Measurements from ENCODE around the gene C18orf63.

The C18orf63 gene

DNA sequence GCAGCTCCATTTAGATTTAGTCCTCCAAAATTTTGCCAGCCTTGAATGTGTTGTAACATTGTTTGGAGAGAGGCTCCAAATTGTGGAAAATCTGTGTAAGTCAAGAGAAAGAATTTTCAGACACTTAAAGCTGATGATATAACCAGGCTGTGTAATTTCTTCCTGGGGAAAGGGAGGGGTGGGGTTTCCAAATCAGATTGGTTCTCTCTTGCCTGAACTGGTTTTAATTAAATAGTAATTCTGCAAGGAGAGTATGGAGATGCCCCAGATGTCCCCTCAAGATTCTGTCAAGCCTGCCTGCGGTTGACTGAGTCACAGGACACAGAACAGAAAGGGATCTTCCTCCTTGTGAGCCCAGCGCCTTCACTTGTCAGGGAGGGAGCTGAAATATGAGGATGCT is 54.5 kb downstream of the C18orf63 start:
- no peak for DNase-seq (ENCODE audit: low read depth in 1 of 2, low spot score in 1 of 2)
- H3K27me3 ChIP-seq (ENCODE audit: insufficient read depth, poor library complexity, severe bottlenecking): peaks cover 7% of the 10 kb centered on the region
- H3K4me3 ChIP-seq (replicated peaks; ENCODE audit: insufficient read depth, low read length): no peak overlapping the region
- H3K27ac ChIP-seq (replicated peaks): no peak overlapping the region
- no peak for TF ChIP-seq GABPA (IDR thresholded peaks at IDR 0.05; ENCODE audit: low read depth)
- no peak for TF ChIP-seq POLR2AphosphoS5 (IDR thresholded peaks at IDR 0.05; ENCODE audit: low read depth)
- TF ChIP-seq, protein P1, sequence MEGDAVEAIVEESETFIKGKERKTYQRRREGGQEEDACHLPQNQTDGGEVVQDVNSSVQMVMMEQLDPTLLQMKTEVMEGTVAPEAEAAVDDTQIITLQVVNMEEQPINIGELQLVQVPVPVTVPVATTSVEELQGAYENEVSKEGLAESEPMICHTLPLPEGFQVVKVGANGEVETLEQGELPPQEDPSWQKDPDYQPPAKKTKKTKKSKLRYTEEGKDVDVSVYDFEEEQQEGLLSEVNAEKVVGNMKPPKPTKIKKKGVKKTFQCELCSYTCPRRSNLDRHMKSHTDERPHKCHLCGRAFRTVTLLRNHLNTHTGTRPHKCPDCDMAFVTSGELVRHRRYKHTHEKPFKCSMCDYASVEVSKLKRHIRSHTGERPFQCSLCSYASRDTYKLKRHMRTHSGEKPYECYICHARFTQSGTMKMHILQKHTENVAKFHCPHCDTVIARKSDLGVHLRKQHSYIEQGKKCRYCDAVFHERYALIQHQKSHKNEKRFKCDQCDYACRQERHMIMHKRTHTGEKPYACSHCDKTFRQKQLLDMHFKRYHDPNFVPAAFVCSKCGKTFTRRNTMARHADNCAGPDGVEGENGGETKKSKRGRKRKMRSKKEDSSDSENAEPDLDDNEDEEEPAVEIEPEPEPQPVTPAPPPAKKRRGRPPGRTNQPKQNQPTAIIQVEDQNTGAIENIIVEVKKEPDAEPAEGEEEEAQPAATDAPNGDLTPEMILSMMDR (IDR thresholded peaks at IDR 0.05; ENCODE audit: insufficient read depth, low read length): no peak
- no peak for TF ChIP-seq SPI1 (IDR thresholded peaks at IDR 0.05; ENCODE audit: borderline replicate concordance, low read depth)

DNA sequence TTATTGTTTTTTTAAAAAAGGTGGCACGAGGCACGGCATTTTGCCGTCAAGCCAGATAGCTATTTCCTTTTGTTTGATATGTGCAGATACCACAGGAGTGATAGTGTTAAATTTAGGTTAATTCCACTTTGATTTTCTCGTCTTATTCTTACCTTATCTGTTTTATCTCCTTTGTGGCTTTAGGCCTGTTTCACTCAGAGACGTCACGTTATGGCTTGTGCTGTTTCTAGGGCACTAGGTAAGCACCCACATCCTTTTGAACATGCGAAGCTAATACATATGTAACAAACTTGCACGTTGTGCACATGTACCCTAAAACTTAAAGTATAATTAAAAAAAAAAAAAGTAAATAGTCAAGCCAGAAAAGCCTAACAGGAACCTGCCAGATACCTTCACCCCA is 57.8 kb downstream of the C18orf63 start:
- Histone ChIP-seq H3K27ac (replicated peaks) (no peak overlapping the region), H3K4me3 (replicated peaks; ENCODE audit: insufficient read depth, low read length) (no peak overlapping the region), H3K27me3 (ENCODE audit: insufficient read depth, poor library complexity, severe bottlenecking) (peaks cover 2% of the 10 kb centered on the region)
- TF ChIP-seq, protein P1 (IDR thresholded peaks at IDR 0.05; ENCODE audit: insufficient read depth, low read length): no peak
- TF ChIP-seq POLR2AphosphoS5 (IDR thresholded peaks at IDR 0.05; ENCODE audit: low read depth) (no peak), SPI1 (IDR thresholded peaks at IDR 0.05; ENCODE audit: borderline replicate concordance, low read depth) (no peak), GABPA (IDR thresholded peaks at IDR 0.05; ENCODE audit: low read depth) (no peak)
- TF ChIP-seq, protein P2, sequence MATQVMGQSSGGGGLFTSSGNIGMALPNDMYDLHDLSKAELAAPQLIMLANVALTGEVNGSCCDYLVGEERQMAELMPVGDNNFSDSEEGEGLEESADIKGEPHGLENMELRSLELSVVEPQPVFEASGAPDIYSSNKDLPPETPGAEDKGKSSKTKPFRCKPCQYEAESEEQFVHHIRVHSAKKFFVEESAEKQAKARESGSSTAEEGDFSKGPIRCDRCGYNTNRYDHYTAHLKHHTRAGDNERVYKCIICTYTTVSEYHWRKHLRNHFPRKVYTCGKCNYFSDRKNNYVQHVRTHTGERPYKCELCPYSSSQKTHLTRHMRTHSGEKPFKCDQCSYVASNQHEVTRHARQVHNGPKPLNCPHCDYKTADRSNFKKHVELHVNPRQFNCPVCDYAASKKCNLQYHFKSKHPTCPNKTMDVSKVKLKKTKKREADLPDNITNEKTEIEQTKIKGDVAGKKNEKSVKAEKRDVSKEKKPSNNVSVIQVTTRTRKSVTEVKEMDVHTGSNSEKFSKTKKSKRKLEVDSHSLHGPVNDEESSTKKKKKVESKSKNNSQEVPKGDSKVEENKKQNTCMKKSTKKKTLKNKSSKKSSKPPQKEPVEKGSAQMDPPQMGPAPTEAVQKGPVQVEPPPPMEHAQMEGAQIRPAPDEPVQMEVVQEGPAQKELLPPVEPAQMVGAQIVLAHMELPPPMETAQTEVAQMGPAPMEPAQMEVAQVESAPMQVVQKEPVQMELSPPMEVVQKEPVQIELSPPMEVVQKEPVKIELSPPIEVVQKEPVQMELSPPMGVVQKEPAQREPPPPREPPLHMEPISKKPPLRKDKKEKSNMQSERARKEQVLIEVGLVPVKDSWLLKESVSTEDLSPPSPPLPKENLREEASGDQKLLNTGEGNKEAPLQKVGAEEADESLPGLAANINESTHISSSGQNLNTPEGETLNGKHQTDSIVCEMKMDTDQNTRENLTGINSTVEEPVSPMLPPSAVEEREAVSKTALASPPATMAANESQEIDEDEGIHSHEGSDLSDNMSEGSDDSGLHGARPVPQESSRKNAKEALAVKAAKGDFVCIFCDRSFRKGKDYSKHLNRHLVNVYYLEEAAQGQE (IDR thresholded peaks at IDR 0.05; ENCODE audit: insufficient replicate concordance, low read depth): no peak
- DNase-seq (ENCODE audit: low read depth in 1 of 2, low spot score in 1 of 2): no peak

DNA sequence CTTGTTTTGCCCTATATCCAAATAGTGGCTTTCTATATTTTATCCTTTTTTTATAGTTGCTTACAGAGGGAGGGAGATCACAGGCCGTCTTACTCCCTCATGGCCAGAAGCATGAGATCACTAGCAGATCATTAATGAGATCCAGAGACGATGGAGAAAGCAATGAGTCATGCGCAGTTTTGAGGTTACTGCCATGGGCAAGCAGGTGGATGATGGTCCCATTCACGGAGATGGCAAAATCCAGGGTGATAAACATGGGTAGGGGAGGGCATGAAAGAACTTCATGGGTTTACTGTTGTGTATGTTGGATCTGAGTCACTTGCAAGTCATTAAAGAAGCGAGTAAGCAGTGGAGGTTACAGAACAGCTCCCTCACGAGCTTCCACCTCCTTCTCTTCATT is 60.4 kb downstream of the C18orf63 start:
- Histone ChIP-seq H3K27ac (replicated peaks) (no peak overlapping the region), H3K4me3 (replicated peaks; ENCODE audit: insufficient read depth, low read length) (no peak overlapping the region), H3K27me3 (ENCODE audit: insufficient read depth, poor library complexity, severe bottlenecking) (no peaks in the 10 kb centered on the region)
- TF ChIP-seq, protein P1 (IDR thresholded peaks at IDR 0.05; ENCODE audit: insufficient read depth, low read length): no peak
- TF ChIP-seq, protein P2 (IDR thresholded peaks at IDR 0.05; ENCODE audit: insufficient replicate concordance, low read depth): no peak
- TF ChIP-seq GABPA (IDR thresholded peaks at IDR 0.05; ENCODE audit: low read depth) (no peak), SPI1 (IDR thresholded peaks at IDR 0.05; ENCODE audit: borderline replicate concordance, low read depth) (no peak), POLR2AphosphoS5 (IDR thresholded peaks at IDR 0.05; ENCODE audit: low read depth) (no peak)
- DNase-seq (ENCODE audit: low read depth in 1 of 2, low spot score in 1 of 2): no peak

DNA sequence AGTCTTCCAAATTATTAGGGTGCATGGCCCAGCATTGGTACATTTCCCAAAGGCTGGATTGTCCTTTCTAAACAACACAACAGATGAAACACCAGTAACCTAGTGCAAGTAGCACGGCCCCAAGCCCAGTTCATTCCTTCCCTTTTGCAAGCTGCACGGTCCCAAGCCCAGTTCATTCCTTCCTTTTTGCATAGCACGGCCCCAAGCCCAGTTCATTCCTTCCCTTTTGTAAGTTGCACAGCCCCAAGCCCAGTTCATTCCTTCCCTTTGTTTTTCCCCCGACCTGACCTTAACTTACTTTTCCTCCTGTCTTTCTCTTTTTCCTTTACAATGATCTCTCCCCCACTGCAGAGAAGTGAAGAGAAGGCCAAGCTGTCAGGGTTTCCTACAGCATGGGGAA is 60.9 kb downstream of the C18orf63 start:
- no peak overlapping the region for H3K27ac ChIP-seq (replicated peaks)
- TF ChIP-seq GABPA (IDR thresholded peaks at IDR 0.05; ENCODE audit: low read depth) (no peak), SPI1 (IDR thresholded peaks at IDR 0.05; ENCODE audit: borderline replicate concordance, low read depth) (no peak), POLR2AphosphoS5 (IDR thresholded peaks at IDR 0.05; ENCODE audit: low read depth) (no peak)
- TF ChIP-seq, protein P2 (IDR thresholded peaks at IDR 0.05; ENCODE audit: insufficient replicate concordance, low read depth): no peak
- TF ChIP-seq, protein P1 (IDR thresholded peaks at IDR 0.05; ENCODE audit: insufficient read depth, low read length): no peak
- no peak for DNase-seq (ENCODE audit: low read depth in 1 of 2, low spot score in 1 of 2)
- no peaks in the 10 kb centered on the region for H3K27me3 ChIP-seq (ENCODE audit: insufficient read depth, poor library complexity, severe bottlenecking)
- H3K4me3 ChIP-seq (replicated peaks; ENCODE audit: insufficient read depth, low read length): no peak overlapping the region

All from HL-60 (cell line).